HG03045 (cell line): ENCODE measurements around the gene OARD1.

Experiments used
- ATAC-seq: cut with Tn5 transposase; IDR thresholded peaks from one replicate; pipeline ENCODE4 v1.9.1; 2021; ENCODE audit warnings: mild to moderate bottlenecking, moderate library complexity; ENCODE audit not compliant: unreplicated experiment

OARD1 gene

GRCh38 chr6:41050536-41050935 is 21.6 kb downstream of the OARD1 start:
- ATAC-seq: no peak

- ATAC-seq: no peak
These were observed 22.2 kb downstream of the OARD1 start for GRCh38 chr6:41049955-41050354.

GRCh38 chr6:41049521-41049920 is 22.6 kb downstream of the OARD1 start:
- ATAC-seq: no peak

GRCh38 chr6:41047745-41048732 is 24.1 kb downstream of the OARD1 start:
- ATAC-seq: no peak

DNA sequence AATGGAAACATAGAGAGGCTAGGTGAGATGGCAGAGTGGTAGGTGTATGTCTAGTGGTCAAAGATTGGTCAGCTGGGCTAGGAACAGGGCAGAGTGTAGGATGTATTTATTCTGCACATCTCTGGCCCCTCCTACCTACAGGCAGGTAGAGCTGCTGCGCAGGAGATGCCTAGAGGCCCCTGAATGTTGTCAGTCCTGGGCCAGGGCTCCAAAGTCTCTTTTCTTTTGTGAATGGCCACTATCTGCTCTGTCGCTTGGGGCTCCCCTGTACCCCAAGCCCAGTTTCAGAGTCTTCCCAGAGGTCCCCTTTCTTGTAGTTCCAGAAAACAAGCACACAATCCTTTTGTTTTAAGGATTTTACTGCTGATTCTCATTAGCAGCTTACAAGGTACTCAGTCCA is 24.9 kb downstream of the OARD1 start:
- no peak for ATAC-seq

- ATAC-seq: no peak
These were observed 26.1 kb downstream of the OARD1 start for GRCh38 chr6:41046084-41046483.

DNA sequence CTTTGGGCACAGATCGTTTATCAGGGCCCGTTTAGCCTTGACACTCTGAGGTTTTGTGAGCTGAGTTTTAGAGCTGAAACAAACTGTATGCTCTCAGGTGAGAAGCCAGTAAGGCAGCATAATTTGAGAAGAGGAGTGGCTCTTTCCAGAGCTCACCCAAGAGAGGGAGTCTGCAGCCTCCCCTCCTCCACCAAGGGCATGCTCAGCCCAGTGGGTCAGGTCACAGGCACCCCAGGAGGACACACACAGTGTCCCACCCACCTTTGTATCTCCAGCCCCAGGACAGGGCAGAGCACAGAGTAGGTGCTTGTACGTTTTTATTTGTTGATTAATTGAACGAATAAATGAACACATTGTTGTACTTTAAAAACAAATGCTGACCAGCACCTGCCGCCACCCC is 26.5 kb downstream of the OARD1 start:
- no peak for ATAC-seq

- no peak for ATAC-seq
These were observed 29.0 kb downstream of the OARD1 start for GRCh38 chr6:41043151-41043550.

- no peak for ATAC-seq
These were observed 29.7 kb downstream of the OARD1 start, which contains the start of gene TSPO2 for GRCh38 chr6:41042226-41043055. Gene TSPO2, plus strand, starts transcription at chr6:41042467. Its CDS starts 519 bp downstream, at chr6:41042986.

DNA sequence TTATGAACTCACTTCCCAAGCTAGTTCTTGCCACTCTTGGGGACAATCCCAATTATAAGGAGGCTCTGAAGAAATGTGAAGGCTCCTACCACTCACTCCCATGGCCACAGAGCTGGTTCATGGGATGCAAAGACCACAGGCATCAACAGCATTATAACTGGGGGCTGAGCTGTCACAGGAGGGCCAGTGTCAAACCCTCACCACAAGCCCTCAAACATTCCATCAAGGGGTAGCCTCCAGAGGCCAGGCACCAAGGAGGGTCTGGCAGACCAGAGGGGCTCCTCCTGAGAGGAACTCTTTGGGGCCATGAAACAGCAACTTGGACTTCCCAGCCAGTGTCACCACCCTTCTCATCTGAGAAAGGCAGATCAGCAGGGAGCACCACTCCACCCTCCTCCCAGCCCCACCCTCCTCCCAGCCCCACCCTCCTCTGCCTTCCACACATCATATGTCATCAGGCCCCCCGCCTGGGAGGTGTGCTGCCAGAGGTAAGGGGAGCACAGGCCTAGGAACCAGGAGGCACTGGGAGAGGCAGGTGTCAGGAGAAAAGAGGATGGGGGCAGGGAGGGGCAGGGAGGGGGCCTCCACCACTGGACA is 31.1 kb downstream of the OARD1 start:
- ATAC-seq: no peak

DNA sequence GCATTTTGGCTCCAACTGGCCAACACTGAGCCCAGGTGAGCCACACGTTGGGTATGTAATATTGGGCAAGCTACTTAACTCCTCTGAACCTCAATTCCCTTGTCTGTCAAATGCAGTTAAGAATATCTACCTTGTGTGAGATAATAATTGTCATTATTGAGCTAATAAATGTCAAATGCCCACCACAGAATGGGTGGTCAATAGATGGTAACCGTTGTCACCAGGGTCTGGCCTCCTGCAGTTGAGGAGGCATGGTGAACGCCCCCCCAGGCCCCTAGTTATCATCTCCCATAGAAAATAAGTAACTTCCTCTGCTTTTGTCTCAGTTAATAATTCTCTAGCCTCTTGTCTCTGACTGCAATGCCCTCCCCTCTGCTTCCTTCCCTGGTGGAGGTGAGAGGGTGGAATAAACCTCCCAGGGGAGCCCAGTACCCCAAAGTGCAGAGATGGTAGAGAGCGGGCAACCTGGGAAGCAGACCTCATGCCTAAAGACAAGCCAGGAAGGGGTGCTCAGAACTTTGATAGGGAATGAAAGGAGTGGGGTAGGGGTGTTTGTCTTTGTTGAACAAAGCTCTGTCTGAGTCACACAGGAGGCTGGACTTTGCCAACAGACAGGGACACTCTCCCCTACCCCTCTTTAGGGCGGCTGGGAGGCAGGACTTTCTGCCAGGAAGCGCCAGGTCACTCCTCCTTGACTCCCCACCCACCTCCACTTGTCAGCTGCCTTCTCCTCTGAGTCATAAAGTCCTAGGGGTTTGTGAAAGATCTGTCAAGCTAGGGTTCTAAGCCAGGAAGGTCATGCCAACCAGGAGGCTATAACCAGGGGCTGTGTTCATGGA is 31.8 kb downstream of the OARD1 start:
- no peak for ATAC-seq

GRCh38 chr6:41039060-41039998 is 32.8 kb downstream of the OARD1 start, which contains the start of gene UNC5CL:
Gene UNC5CL, minus strand, starts transcription at chr6:41039221. Its CDS starts 4,147 bp downstream, at chr6:41035074.
- ATAC-seq: no peak

- ATAC-seq: no peak
These were observed 34.0 kb downstream of the OARD1 start for GRCh38 chr6:41038205-41038604.

GRCh38 chr6:41037107-41037900 is 34.9 kb downstream of the OARD1 start:
- ATAC-seq: no peak

GRCh38 chr6:41036601-41037000 is 35.6 kb downstream of the OARD1 start:
- ATAC-seq: no peak

GRCh38 chr6:41036186-41036585 is 36.0 kb downstream of the OARD1 start:
- no peak for ATAC-seq

DNA sequence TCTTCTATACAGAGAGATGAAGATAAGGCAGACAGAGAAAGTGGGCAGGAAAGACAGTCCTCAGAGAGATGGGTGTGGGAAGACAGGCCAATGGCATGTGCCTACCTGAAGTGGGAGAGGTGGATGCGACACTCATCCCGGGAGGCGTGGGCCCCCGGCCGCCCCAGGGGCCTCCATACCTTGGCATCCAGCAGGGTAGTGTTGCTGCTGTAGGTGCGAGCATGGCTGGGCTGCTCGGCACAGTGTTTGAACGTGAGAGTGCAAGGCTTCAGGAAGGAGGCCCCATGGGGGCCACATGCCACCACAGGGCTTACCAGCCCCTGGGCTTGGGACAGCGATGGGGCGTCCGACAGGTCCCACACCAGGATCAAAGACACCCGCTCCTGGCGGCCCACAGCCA is 38.4 kb downstream of the OARD1 start:
- no peak for ATAC-seq

- ATAC-seq: no peak
These were observed 39.3 kb downstream of the OARD1 start for GRCh38 chr6:41032830-41033229.
